Lung (tissue), 12 donors: ENCODE results near the gene HACD3. TPM values are rescaled to one million over a fixed set of nuclear protein-coding genes. Genes with fewer than 3 reads are reported as not detected.

Experiments used
- ATAC-seq: fragments of 200-7000 bp; cut with Tn5 transposase; one replicate; pipeline ENCODE4 v1.9.1; 2020; ENCODE audit warnings: moderate number of reproducible peaks; ENCODE audit not compliant: insufficient read depth, low FRiP score
- DNase-seq, 3 donors: peaks; one replicate each; pipeline ENCODE4 v3.0.0-alpha.2; 2013 to 2017
- H3K27ac ChIP-seq, 2 donors: one replicate each; pipeline ENCODE4 v1.5.1; 2013; ENCODE audit warnings: mild to moderate bottlenecking in 2 of 2, moderate library complexity in 2 of 2, control low read depth in 1 of 2, inconsistent platforms in 1 of 2, low read depth in 1 of 2, low read length in 1 of 2
- H3K27me3 ChIP-seq, 3 donors: one replicate each; pipeline ENCODE4 v1.5.1; 2013; ENCODE audit warnings: low read length in 2 of 3; ENCODE audit not compliant: control insufficient read depth in 3 of 3, insufficient read depth in 3 of 3
- H3K36me3 ChIP-seq, 4 donors: one replicate each; pipeline ENCODE4 v1.5.1; 2013; ENCODE audit warnings: low read length in 4 of 4, mild to moderate bottlenecking in 1 of 4, moderate library complexity in 1 of 4; ENCODE audit not compliant: control insufficient read depth in 4 of 4, insufficient read depth in 4 of 4
- H3K4me1 ChIP-seq, 5 donors: one replicate each; pipeline ENCODE4 v1.5.1; 2013; ENCODE audit warnings: low read length in 5 of 5, mild to moderate bottlenecking in 2 of 5, moderate library complexity in 1 of 5; ENCODE audit not compliant: control insufficient read depth in 5 of 5, insufficient read depth in 5 of 5
- H3K4me3 ChIP-seq: one replicate; pipeline ENCODE4 v1.5.1; 2013; ENCODE audit warnings: mild to moderate bottlenecking, control low read depth, moderate library complexity
- H3K9ac ChIP-seq, 2 donors: one replicate each; pipeline ENCODE4 v1.5.1; 2013; ENCODE audit warnings: low read length in 2 of 2, control low read depth in 1 of 2; ENCODE audit not compliant: insufficient read depth in 1 of 2
- H3K9me3 ChIP-seq, 4 donors: one replicate each; pipeline ENCODE4 v1.5.1; 2013; ENCODE audit warnings: low read length in 3 of 4, mild to moderate bottlenecking in 1 of 4, moderate library complexity in 1 of 4; ENCODE audit not compliant: control insufficient read depth in 4 of 4, insufficient read depth in 3 of 4
- WGBS, 2 donors: extraction: QIAGEN DNeasy Blood & Tissue Kit; methylation state at CpG; one replicate each; pipeline ENCODE4 v1.1.7; 2013; 5-methylcytosine and 5-hydroxymethylcytosine counted together
- polyA plus RNA-seq, 2 donors: library from polyadenylated mRNA; stranded (reverse); fragments of 200-250 nt; gene quantifications; one replicate each; pipeline ENCODE4 v1.2.1, GENCODE V29; 2013
- total RNA-seq, 2 donors: library from RNA; depleted of rRNA in 1 of 2; stranded (reverse); fragments of >200 nt in 1 of 2; gene quantifications; one replicate each; pipeline ENCODE4 v1.2.1, GENCODE V29; 2014 to 2021
- TF ChIP-seq, protein P1 (sequence below): IDR thresholded peaks from 2 replicates; pipeline ENCODE4 v1.5.1; 2012; ENCODE audit warnings: mild to moderate bottlenecking; ENCODE audit errors: control extremely low read depth, extremely low read depth
- donor health status: control.
- donor health status: control.
- donor health status: Bipolar disorder and iron deficiency.
- donor health status: healthy.
- donor health status: DM: yes; HTN: yes; CAD: no.

HACD3 gene
- total and polyA plus RNA-seq, 4 donors, result 14.0 to 77.9 (median 31.0) TPM

DNA sequence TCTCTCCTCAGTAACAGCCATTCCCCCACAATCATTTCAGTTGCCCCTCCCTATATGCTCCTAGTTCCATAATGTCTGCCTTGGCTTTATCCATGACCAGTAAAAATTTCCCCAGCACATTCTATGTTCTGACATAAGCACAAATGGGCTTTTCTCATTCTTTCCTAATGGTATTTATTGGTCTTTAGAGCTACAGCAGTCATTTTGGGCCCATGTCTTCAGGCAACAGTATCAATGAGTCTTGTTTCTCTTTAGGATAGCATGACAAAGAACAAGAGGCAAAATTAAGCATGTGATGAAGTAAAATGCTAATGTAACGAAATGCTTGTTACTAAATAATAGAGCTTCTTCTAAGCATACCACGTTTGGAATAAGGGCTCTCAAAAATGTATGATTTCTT, 20.9 kb upstream of the HACD3 start:
- no peak overlapping the region for H3K4me3 ChIP-seq
- peaks cover 0 to 8% (median 5%) of the 10 kb centered on the region in 5 donors for H3K4me1 ChIP-seq
- no peak for ATAC-seq
- 90 to 94% methylated on average over 2 of the region's 2 CpGs for WGBS, 2 donors
- H3K27ac ChIP-seq, result no peak overlapping the region
- H3K27me3 ChIP-seq, result no peaks in the 10 kb centered on the region
- H3K9me3 ChIP-seq, result no peaks in the 10 kb centered on the region
- H3K9ac ChIP-seq, result no peak overlapping the region
- H3K36me3 ChIP-seq, result peaks cover 8 to 21% (median 14%) of the 10 kb centered on the region in 4 donors
- no peak for DNase-seq
- TF ChIP-seq, protein P1, sequence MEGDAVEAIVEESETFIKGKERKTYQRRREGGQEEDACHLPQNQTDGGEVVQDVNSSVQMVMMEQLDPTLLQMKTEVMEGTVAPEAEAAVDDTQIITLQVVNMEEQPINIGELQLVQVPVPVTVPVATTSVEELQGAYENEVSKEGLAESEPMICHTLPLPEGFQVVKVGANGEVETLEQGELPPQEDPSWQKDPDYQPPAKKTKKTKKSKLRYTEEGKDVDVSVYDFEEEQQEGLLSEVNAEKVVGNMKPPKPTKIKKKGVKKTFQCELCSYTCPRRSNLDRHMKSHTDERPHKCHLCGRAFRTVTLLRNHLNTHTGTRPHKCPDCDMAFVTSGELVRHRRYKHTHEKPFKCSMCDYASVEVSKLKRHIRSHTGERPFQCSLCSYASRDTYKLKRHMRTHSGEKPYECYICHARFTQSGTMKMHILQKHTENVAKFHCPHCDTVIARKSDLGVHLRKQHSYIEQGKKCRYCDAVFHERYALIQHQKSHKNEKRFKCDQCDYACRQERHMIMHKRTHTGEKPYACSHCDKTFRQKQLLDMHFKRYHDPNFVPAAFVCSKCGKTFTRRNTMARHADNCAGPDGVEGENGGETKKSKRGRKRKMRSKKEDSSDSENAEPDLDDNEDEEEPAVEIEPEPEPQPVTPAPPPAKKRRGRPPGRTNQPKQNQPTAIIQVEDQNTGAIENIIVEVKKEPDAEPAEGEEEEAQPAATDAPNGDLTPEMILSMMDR, result no peak

GRCh38 chr15:65512189-65512588, 18.1 kb upstream of the HACD3 start:
- H3K4me1 ChIP-seq, result peaks cover 0 to 23% (median 14%) of the 10 kb centered on the region in 5 donors
- TF ChIP-seq, protein P1, result no peak
- no peak for ATAC-seq
- peak overlapping the region in 1 of 2 donors; percentile 53 for H3K27ac ChIP-seq
- no peak for DNase-seq
- peaks cover 3 to 21% (median 10%) of the 10 kb centered on the region in 4 donors for H3K36me3 ChIP-seq
- H3K4me3 ChIP-seq, result no peak overlapping the region
- 95 to 96% methylated on average over 5 of the region's 5 CpGs for WGBS, 2 donors
- H3K9ac ChIP-seq, result no peak overlapping the region
- no peaks in the 10 kb centered on the region for H3K9me3 ChIP-seq
- H3K27me3 ChIP-seq, result no peaks in the 10 kb centered on the region

- peaks cover 2 to 21% (median 10%) of the 10 kb centered on the region in 4 donors for H3K36me3 ChIP-seq
- no peaks in the 10 kb centered on the region for H3K9me3 ChIP-seq
- no peaks in the 10 kb centered on the region for H3K27me3 ChIP-seq
- TF ChIP-seq, protein P1, result no peak
- no peak overlapping the region for H3K9ac ChIP-seq
- DNase-seq (peak in 2 of 3 donors; percentile 50 to 79), ATAC-seq (no peak)
- H3K27ac ChIP-seq, result peak overlapping the region in 1 of 2 donors; percentile 53
- peaks cover 0 to 23% (median 14%) of the 10 kb centered on the region in 5 donors for H3K4me1 ChIP-seq
- 52 to 77% methylated on average over 10 of the region's 10 CpGs for WGBS, 2 donors
- no peak overlapping the region for H3K4me3 ChIP-seq
Observed at GRCh38 chr15:65512807-65513416, 17.4 kb upstream of the HACD3 start.
